Thoracic aorta (tissue), 2 donors: ENCODE measurements around the gene ERBB4. TPM values are rescaled to one million over a fixed set of nuclear protein-coding genes. Genes with fewer than 3 reads are reported as not detected.

ENCODE experiments used
- ATAC-seq: fragments of 150-250 bp; one replicate; pipeline ENCODE4 v1.8.0; 2017; ENCODE audit warnings: low read depth; ENCODE audit not compliant: insufficient number of reproducible peaks, low FRiP score
- DNase-seq: peaks from one replicate; pipeline ENCODE4 v3.0.0-alpha.2; 2020; ENCODE audit warnings: low spot score
- H3K27ac ChIP-seq, 2 donors: fragments of 200-600 bp; sonication (generic); 1 replicate in 1 of 2; 2 replicates in 1 of 2; pipeline ENCODE4 v1.5.1; 2016; ENCODE audit warnings: mild to moderate bottlenecking in 2 of 2, moderate library complexity in 2 of 2
- H3K27me3 ChIP-seq: fragments of 200-600 bp; sonication (generic); replicated peaks from 2 replicates; pipeline ENCODE4 v1.6.0; 2016; ENCODE audit warnings: mild to moderate bottlenecking; ENCODE audit not compliant: insufficient read depth
- H3K36me3 ChIP-seq: fragments of 200-600 bp; sonication (generic); one replicate; pipeline ENCODE4 v1.5.1; 2016
- H3K4me1 ChIP-seq, 2 donors: fragments of 200-600 bp; sonication (generic); 1 replicate in 1 of 2; 2 replicates in 1 of 2; pipeline versions ENCODE4 v1.5.1 to v1.6.0; 2016; ENCODE audit warnings: low read depth in 2 of 2, mild to moderate bottlenecking in 1 of 2; ENCODE audit not compliant: control insufficient read depth in 1 of 2
- H3K4me3 ChIP-seq: fragments of 200-600 bp; sonication (generic); 2 replicates; pipeline ENCODE4 v1.5.1; 2016; ENCODE audit warnings: mild to moderate bottlenecking
- H3K9me3 ChIP-seq: fragments of 200-600 bp; sonication (generic); 2 replicates; pipeline ENCODE4 v1.5.1; 2016
- total RNA-seq, 2 donors: library from RNA; depleted of rRNA; stranded (reverse); fragments of >200 nt; gene quantifications; one replicate each; pipeline versions ENCODE4 v1.1.0 to v1.2.3, GENCODE V29; 2016
- TF ChIP-seq, protein P1 (sequence below): fragments of 200-600 bp; sonication (generic); IDR thresholded peaks from one replicate; pipeline ENCODE4 v1.5.1; 2019; ENCODE audit warnings: antibody characterized with exemption

ERBB4 gene
- total RNA-seq, 2 donors from 2014 or later = 15.7 to 29.3 TPM

GRCh38 chr2:211620986-211621385 is 917.6 kb downstream of the ERBB4 start:
- H3K27me3 ChIP-seq = no peaks in the 10 kb centered on the region
- H3K4me3 ChIP-seq = no peak overlapping the region
- TF ChIP-seq, protein P1, sequence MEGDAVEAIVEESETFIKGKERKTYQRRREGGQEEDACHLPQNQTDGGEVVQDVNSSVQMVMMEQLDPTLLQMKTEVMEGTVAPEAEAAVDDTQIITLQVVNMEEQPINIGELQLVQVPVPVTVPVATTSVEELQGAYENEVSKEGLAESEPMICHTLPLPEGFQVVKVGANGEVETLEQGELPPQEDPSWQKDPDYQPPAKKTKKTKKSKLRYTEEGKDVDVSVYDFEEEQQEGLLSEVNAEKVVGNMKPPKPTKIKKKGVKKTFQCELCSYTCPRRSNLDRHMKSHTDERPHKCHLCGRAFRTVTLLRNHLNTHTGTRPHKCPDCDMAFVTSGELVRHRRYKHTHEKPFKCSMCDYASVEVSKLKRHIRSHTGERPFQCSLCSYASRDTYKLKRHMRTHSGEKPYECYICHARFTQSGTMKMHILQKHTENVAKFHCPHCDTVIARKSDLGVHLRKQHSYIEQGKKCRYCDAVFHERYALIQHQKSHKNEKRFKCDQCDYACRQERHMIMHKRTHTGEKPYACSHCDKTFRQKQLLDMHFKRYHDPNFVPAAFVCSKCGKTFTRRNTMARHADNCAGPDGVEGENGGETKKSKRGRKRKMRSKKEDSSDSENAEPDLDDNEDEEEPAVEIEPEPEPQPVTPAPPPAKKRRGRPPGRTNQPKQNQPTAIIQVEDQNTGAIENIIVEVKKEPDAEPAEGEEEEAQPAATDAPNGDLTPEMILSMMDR = no peak
- H3K4me1 ChIP-seq = no peaks in the 10 kb centered on the region
- peaks cover 3% of the 10 kb centered on the region for H3K36me3 ChIP-seq
- H3K27ac ChIP-seq = no peak overlapping the region
- ATAC-seq (no peak), DNase-seq (no peak)
- H3K9me3 ChIP-seq = no peaks in the 10 kb centered on the region

DNA sequence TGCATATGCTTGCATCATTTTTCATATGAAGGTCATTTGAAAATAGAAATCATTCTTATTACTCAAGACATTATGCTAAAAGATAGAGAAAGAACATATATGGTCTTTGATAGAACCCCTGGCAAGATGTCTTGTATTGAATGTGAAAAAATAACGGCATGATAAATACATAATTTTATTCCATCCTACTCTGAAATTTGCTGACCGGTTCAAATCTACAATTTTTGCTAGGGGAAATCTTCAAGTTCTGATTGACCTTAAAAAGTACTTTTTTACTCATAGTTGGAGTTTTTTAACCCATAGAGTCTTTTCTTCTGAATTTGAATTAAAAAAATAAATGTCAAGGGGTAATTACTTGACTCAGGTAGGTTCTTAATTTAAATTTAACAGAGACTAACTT is 920.8 kb downstream of the ERBB4 start:
- DNase-seq = no peak
- no peaks in the 10 kb centered on the region for H3K9me3 ChIP-seq

DNA sequence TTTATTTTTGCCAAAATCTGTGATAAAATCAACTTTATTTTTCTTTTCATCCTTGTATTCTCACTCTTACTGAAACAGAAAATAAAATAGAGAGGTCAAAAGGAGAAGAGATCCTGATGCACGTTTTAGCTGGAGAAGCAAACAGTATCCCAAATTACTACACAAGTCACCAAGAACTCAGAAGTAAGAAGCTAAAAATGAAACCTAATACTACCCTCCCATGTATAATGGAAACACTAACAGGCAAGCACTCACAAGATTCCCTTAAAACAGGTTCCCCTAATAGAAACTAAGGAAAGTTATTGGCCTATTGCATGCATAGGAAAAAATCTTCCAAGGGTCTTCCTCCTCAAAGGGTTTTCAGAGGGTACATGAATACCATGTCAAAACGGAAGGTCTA is 927.0 kb downstream of the ERBB4 start:
- no peak for DNase-seq
- TF ChIP-seq, protein P1 = no peak
- Histone ChIP-seq H3K27me3 (no peaks in the 10 kb centered on the region), H3K27ac (no peak overlapping the region), H3K4me3 (no peak overlapping the region), H3K4me1 (no peaks in the 10 kb centered on the region), H3K36me3 (peaks cover 8% of the 10 kb centered on the region), H3K9me3 (no peaks in the 10 kb centered on the region)
- ATAC-seq = no peak

More for the DNA sequence above, 920.8 kb downstream of the ERBB4 start:
- Histone ChIP-seq H3K27ac (no peak overlapping the region), H3K36me3 (peaks cover 7% of the 10 kb centered on the region), H3K4me3 (no peak overlapping the region), H3K4me1 (no peaks in the 10 kb centered on the region), H3K27me3 (no peaks in the 10 kb centered on the region)
- ATAC-seq = no peak
- TF ChIP-seq, protein P1 = no peak

- Histone ChIP-seq H3K36me3 (peaks cover 8% of the 10 kb centered on the region), H3K27me3 (no peaks in the 10 kb centered on the region), H3K9me3 (no peaks in the 10 kb centered on the region), H3K27ac (no peak overlapping the region), H3K4me3 (no peak overlapping the region), H3K4me1 (no peaks in the 10 kb centered on the region)
- DNase-seq (no peak), ATAC-seq (no peak)
- TF ChIP-seq, protein P1 = no peak
Observed at GRCh38 chr2:211611061-211611518, 927.5 kb downstream of the ERBB4 start.

DNA sequence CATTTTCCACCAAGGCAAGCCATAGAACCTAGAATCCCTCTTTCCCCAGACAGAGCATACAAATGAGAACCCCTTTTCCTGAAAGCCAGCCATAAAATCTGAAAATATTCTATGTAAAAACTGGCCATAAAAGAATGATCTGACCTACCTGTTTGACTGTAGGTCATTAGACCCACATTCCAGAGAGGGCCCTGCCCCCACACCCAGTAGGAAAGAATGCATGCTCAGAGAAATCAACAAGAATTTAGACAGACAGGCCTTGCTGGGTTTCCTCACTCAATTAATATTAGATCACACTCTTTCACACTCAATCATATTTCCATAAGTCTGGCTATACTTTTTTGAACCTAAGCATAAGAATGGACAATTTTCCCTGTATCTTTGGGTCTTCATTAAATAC is 929.5 kb downstream of the ERBB4 start:
- Histone ChIP-seq H3K27ac (no peak overlapping the region), H3K4me3 (no peak overlapping the region), H3K4me1 (no peaks in the 10 kb centered on the region), H3K36me3 (peaks cover 7% of the 10 kb centered on the region), H3K9me3 (no peaks in the 10 kb centered on the region), H3K27me3 (no peaks in the 10 kb centered on the region)
- ATAC-seq (no peak), DNase-seq (no peak)
- TF ChIP-seq, protein P1 = no peak
